Mucosa of stomach (tissue), 1 donor: ENCODE data around the gene ETHE1.
A peak's percentile ranks its signal among the peaks of the same experiment; 100 is the strongest.

Experiments used
- H3K27me3 ChIP-seq: one replicate; pipeline ENCODE4 v1.7.0; 2013; ENCODE audit warnings: mild to moderate bottlenecking, low read length; ENCODE audit not compliant: control insufficient read depth, insufficient read depth
- H3K36me3 ChIP-seq: one replicate; pipeline ENCODE4 v1.7.0; 2013; ENCODE audit warnings: low read length; ENCODE audit not compliant: control insufficient read depth, insufficient read depth
- H3K4me1 ChIP-seq: one replicate; pipeline ENCODE4 v1.7.0; 2013; ENCODE audit warnings: mild to moderate bottlenecking, low read length; ENCODE audit not compliant: control insufficient read depth, insufficient read depth
- H3K4me3 ChIP-seq: one replicate; pipeline ENCODE4 v1.7.0; 2013; ENCODE audit warnings: low read length
- H3K9ac ChIP-seq: one replicate; pipeline ENCODE4 v1.7.0; 2013; ENCODE audit warnings: mild to moderate bottlenecking, low read length, moderate library complexity
- H3K9me3 ChIP-seq: one replicate; pipeline ENCODE4 v1.7.0; 2013; ENCODE audit warnings: mild to moderate bottlenecking, low read length, moderate library complexity; ENCODE audit not compliant: control insufficient read depth
- donor health status: Pancreatic carcinoma.

Gene ETHE1

GRCh38 chr19:43545981-43546380 lies 19.0 kb upstream of the ETHE1 start:
- Histone ChIP-seq H3K4me3 (no peak overlapping the region), H3K36me3 (no peaks in the 10 kb centered on the region), H3K9me3 (no peaks in the 10 kb centered on the region), H3K4me1 (no peaks in the 10 kb centered on the region), H3K9ac (no peak overlapping the region), H3K27me3 (no peaks in the 10 kb centered on the region)

GRCh38 chr19:43545276-43545675 lies 18.3 kb upstream of the ETHE1 start:
- no peaks in the 10 kb centered on the region for H3K27me3 ChIP-seq
- H3K4me3 ChIP-seq: no peak overlapping the region
- H3K36me3 ChIP-seq: no peaks in the 10 kb centered on the region
- H3K9ac ChIP-seq: no peak overlapping the region
- H3K4me1 ChIP-seq: no peaks in the 10 kb centered on the region
- no peaks in the 10 kb centered on the region for H3K9me3 ChIP-seq

- Histone ChIP-seq H3K9me3 (no peaks in the 10 kb centered on the region), H3K4me1 (no peaks in the 10 kb centered on the region), H3K4me3 (no peak overlapping the region), H3K9ac (no peak overlapping the region), H3K36me3 (no peaks in the 10 kb centered on the region), H3K27me3 (no peaks in the 10 kb centered on the region)
Measured at GRCh38 chr19:43544077-43544476, 17.1 kb upstream of the ETHE1 start.

- H3K36me3 ChIP-seq: no peaks in the 10 kb centered on the region
- H3K4me3 ChIP-seq: no peak overlapping the region
- H3K9ac ChIP-seq: no peak overlapping the region
- H3K4me1 ChIP-seq: no peaks in the 10 kb centered on the region
- no peaks in the 10 kb centered on the region for H3K9me3 ChIP-seq
- H3K27me3 ChIP-seq: no peaks in the 10 kb centered on the region
Measured at GRCh38 chr19:43541920-43542650, 15.1 kb upstream of the ETHE1 start.

- no peak overlapping the region for H3K9ac ChIP-seq
- no peaks in the 10 kb centered on the region for H3K36me3 ChIP-seq
- H3K4me1 ChIP-seq: no peaks in the 10 kb centered on the region
- no peaks in the 10 kb centered on the region for H3K9me3 ChIP-seq
- no peaks in the 10 kb centered on the region for H3K27me3 ChIP-seq
- H3K4me3 ChIP-seq: no peak overlapping the region
Measured at GRCh38 chr19:43540381-43540780, 13.4 kb upstream of the ETHE1 start.

- no peaks in the 10 kb centered on the region for H3K36me3 ChIP-seq
Measured at GRCh38 chr19:43538922-43539321, 11.9 kb upstream of the ETHE1 start.

GRCh38 chr19:43534816-43535761 lies 8.1 kb upstream of the ETHE1 start:
- Histone ChIP-seq H3K36me3 (no peaks in the 10 kb centered on the region), H3K4me1 (peaks cover 17% of the 10 kb centered on the region), H3K27me3 (no peaks in the 10 kb centered on the region), H3K4me3 (no peak overlapping the region), H3K9ac (no peak overlapping the region), H3K9me3 (no peaks in the 10 kb centered on the region)

More at GRCh38 chr19:43538922-43539321, 11.9 kb upstream of the ETHE1 start:
- Histone ChIP-seq H3K27me3 (no peaks in the 10 kb centered on the region), H3K4me1 (peaks cover 6% of the 10 kb centered on the region), H3K9me3 (no peaks in the 10 kb centered on the region), H3K9ac (no peak overlapping the region), H3K4me3 (no peak overlapping the region)

- H3K36me3 ChIP-seq: no peaks in the 10 kb centered on the region
- H3K4me3 ChIP-seq: no peak overlapping the region
Measured at GRCh38 chr19:43534305-43534815, 7.4 kb upstream of the ETHE1 start.

GRCh38 chr19:43533546-43534304 lies 6.7 kb upstream of the ETHE1 start:
- Histone ChIP-seq H3K36me3 (no peaks in the 10 kb centered on the region), H3K9me3 (no peaks in the 10 kb centered on the region), H3K4me1 (peaks cover 17% of the 10 kb centered on the region), H3K4me3 (peak overlapping the region; percentile 37), H3K9ac (peak overlapping the region; percentile 50), H3K27me3 (no peaks in the 10 kb centered on the region)

More at GRCh38 chr19:43534305-43534815, 7.4 kb upstream of the ETHE1 start:
- H3K4me1 ChIP-seq: peaks cover 17% of the 10 kb centered on the region
- H3K9ac ChIP-seq: no peak overlapping the region
- no peaks in the 10 kb centered on the region for H3K9me3 ChIP-seq
- H3K27me3 ChIP-seq: no peaks in the 10 kb centered on the region

GRCh38 chr19:43532962-43533545 lies 6.1 kb upstream of the ETHE1 start, which contains the start of gene ZNF575:
TSS of gene ZNF575 (plus strand) at chr19:43533188. CDS start at chr19:43534423, 1,235 bp downstream.
- Histone ChIP-seq H3K27me3 (no peaks in the 10 kb centered on the region), H3K4me1 (peaks cover 17% of the 10 kb centered on the region), H3K9ac (peak within 1 kb of the TSS; percentile 50), H3K4me3 (peak within 1 kb of the TSS; percentile 37), H3K9me3 (no peaks in the 10 kb centered on the region), H3K36me3 (no peaks in the 10 kb centered on the region)

- Histone ChIP-seq H3K9ac (peak overlapping the region; percentile 22), H3K9me3 (no peaks in the 10 kb centered on the region), H3K4me1 (peaks cover 17% of the 10 kb centered on the region), H3K27me3 (no peaks in the 10 kb centered on the region), H3K36me3 (no peaks in the 10 kb centered on the region), H3K4me3 (peak overlapping the region; percentile 37)
Measured at GRCh38 chr19:43532571-43532961, 5.6 kb upstream of the ETHE1 start.
